Lower leg skin (tissue), 3 donors: Measurements from ENCODE around the gene ATP8B4.

ENCODE experiments used
- CTCF ChIP-seq, 3 donors: fragments of 450-650 bp; IDR thresholded peaks; one replicate each; pipeline ENCODE4 v1.5.1; 2016; ENCODE audit warnings: antibody characterized with exemption in 3 of 3, mild to moderate bottlenecking in 3 of 3, moderate library complexity in 2 of 3
- POLR2A ChIP-seq, 2 donors: fragments of 450-650 bp; IDR thresholded peaks; one replicate each; pipeline ENCODE4 v1.6.1; 2016 to 2017; ENCODE audit warnings: antibody characterized with exemption in 2 of 2, mild to moderate bottlenecking in 1 of 2, moderate library complexity in 1 of 2

- TF ChIP-seq CTCF (IDR thresholded peaks at IDR 0.05) (no peak), POLR2A (IDR thresholded peaks at IDR 0.05) (no peak)
Observed at GRCh38 chr15:50077651-50078050, 41.4 kb downstream of the ATP8B4 start.
